K562 (cell line): Measurements from ENCODE around the gene TUBD1. TPM values are rescaled to one million over a fixed set of nuclear protein-coding genes. Genes with fewer than 3 reads are reported as not detected.

ENCODE experiments used
- ARID2 ChIP-seq: fragments of 450-650 bp; IDR thresholded peaks from 2 replicates; pipeline ENCODE4 v1.6.1; 2017; ENCODE audit warnings: antibody characterized with exemption, mild to moderate bottlenecking
- ATF7 ChIP-seq: fragments of 450-650 bp; IDR thresholded peaks from 2 replicates; pipeline ENCODE4 v1.7.1; 2014; ENCODE audit warnings: mild to moderate bottlenecking, moderate library complexity
- FOXA3 ChIP-seq, 2 experiments: fragments of 450-650 bp in 1 of 2; sonication (generic) in 1 of 2; formaldehyde crosslinking; IDR thresholded peaks in 1 of 2; conservative IDR thresholded peaks in 1 of 2; 2 replicates each; pipeline versions ENCODE4 v1.4.0 to v1.8.0; 2020 to 2022; ENCODE audit warnings: mild to moderate bottlenecking in 2 of 2, missing genetic modification reagents in 1 of 2
- HNRNPUL1 ChIP-seq: fragments of 200-400 bp; formaldehyde crosslinking; IDR thresholded peaks from 2 replicates; pipeline ENCODE4 v1.6.1; 2017; ENCODE audit warnings: low read length
- MECOM ChIP-seq: fragments of 250-450 bp; sonication (Bioruptor Pico); IDR thresholded peaks from 2 replicates; pipeline ENCODE4 v1.8.0; 2022; ENCODE audit warnings: inconsistent platforms
- MTA1 ChIP-seq: fragments of 450-650 bp; IDR thresholded peaks from 2 replicates; pipeline ENCODE4 v1.6.1; 2017; ENCODE audit warnings: borderline replicate concordance
- MTA3 ChIP-seq: fragments of 450-650 bp; formaldehyde crosslinking; IDR thresholded peaks from 2 replicates; pipeline ENCODE4 v1.6.1; 2017; ENCODE audit warnings: mild to moderate bottlenecking, borderline replicate concordance
- NCOA1 ChIP-seq: fragments of 450-650 bp; IDR thresholded peaks from 2 replicates; pipeline ENCODE4 v1.6.1; 2016; ENCODE audit warnings: low read depth
- NR0B1 ChIP-seq: fragments of 450-650 bp; IDR thresholded peaks from one replicate; pipeline ENCODE4 v1.6.1; 2018; ENCODE audit warnings: mild to moderate bottlenecking, moderate library complexity; ENCODE audit not compliant: partially characterized antibody
- PCBP2 ChIP-seq: fragments of 200-400 bp; formaldehyde crosslinking; IDR thresholded peaks from 2 replicates; pipeline ENCODE4 v1.6.1; 2018; ENCODE audit warnings: low read length, low read depth, mild to moderate bottlenecking, moderate library complexity; ENCODE audit not compliant: poor library complexity, severe bottlenecking
- PHF8 ChIP-seq: fragments of 200-600 bp; sonication (generic); IDR thresholded peaks from 2 replicates; pipeline ENCODE4 v1.6.1; 2012; ENCODE audit warnings: mixed run types, mild to moderate bottlenecking, inconsistent platforms, low read length, moderate library complexity, borderline replicate concordance
- ZBTB40 ChIP-seq, 2 experiments: fragments of 450-650 bp in 1 of 2; sonication (generic) in 1 of 2; formaldehyde crosslinking in 1 of 2; IDR thresholded peaks; 2 replicates each; pipeline versions ENCODE4 v1.7.1 to v1.9.0; 2016 to 2022; ENCODE audit warnings: inconsistent platforms in 1 of 2, mild to moderate bottlenecking in 1 of 2, missing genetic modification reagents in 1 of 2
- ZKSCAN3 ChIP-seq: fragments of 250-450 bp; sonication (Bioruptor Pico); IDR thresholded peaks from 2 replicates; pipeline ENCODE4 v1.4.0; 2020
- ZNF717 ChIP-seq: fragments of 250-450 bp; sonication (Bioruptor Pico); IDR thresholded peaks from 2 replicates; pipeline ENCODE4 v1.5.0; 2021
- ZNF76 ChIP-seq: fragments of 250-450 bp; sonication (Bioruptor Pico); IDR thresholded peaks from 2 replicates; pipeline ENCODE4 v1.4.0; 2020; ENCODE audit warnings: mild to moderate bottlenecking, moderate library complexity, borderline replicate concordance
- ZNF77 ChIP-seq: fragments of 250-450 bp; sonication (Bioruptor Pico); IDR thresholded peaks from 2 replicates; pipeline ENCODE4 v1.5.0; 2020
- polyA plus RNA-seq, 8 experiments: library from polyadenylated mRNA; depleted of rRNA in 4 of 8; stranded (reverse) in 5 of 8; unstranded in 3 of 8; fragments of >200 nt; fragmentation: Nextera tagmentation in 2 of 8; fragmentation: Illumina TruSeq in 1 of 8; extraction: Ambion mirVana in 2 of 8; extraction: Trizol in 1 of 8; gene quantifications; 2 replicates each; pipeline versions ENCODE4 v1.2.1 to v1.2.3, GENCODE V29; 2011 to 2014; ENCODE audit warnings: inconsistent platforms in 1 of 8, missing spikeins in 1 of 8
- total RNA-seq, 7 experiments: library from RNA; depleted of rRNA in 6 of 7; stranded (reverse); fragments of >200 nt in 6 of 7; fragmentation: Illumina TruSeq in 2 of 7; extraction: Trizol in 2 of 7; gene quantifications; 2 replicates each; pipeline versions ENCODE4 v1.2.1 to v1.2.3, GENCODE V29; 2011 to 2021; ENCODE audit warnings: low replicate concordance in 1 of 7
- TF ChIP-seq, protein P1 (sequence below): fragments of 250-450 bp; sonication (Bioruptor Pico); IDR thresholded peaks from 2 replicates; pipeline ENCODE4 v1.5.0; 2021

Gene TUBD1
- total and polyA plus RNA-seq, 9 of the 15 experiments (the other 6 are each of a cell fraction or from before 2014, with no cell fraction given): 10.8 to 35.3 (median 17.9) TPM

DNA sequence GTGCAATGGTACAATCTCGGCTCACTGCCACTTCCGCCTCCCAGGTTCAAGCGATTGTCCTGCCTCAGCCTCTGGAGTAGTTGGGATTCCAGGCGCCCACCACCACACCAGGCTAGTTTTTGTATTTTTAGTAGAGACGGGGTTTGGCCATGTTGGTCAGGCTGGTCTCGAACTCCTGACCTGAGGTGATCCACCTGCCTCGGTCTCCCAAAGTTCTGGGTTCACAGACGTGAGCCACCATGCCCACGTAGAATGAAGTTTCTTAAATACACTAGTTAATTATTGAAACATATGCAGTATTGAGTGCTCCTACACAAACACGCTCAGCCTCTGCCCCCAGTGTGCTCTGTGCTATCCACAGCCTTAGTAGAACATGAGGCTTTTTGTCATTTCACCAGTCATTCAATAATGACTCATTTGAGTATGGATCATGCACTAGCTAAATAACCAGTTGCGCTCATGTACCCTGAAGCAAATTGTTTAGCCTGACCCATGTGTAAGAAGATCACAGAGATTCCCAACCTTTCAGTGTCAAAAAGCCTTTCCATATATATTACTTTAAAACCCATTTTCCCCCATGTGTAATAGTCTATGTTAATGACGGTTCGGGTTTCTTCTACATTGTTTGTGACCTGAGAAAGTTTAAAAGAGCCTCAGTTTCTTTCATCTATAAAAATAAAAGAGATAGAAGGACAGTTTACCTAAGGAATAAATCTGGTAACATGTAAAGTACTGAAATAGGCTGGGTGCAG lies 49.7 kb downstream of the TUBD1 start (continued):
- TF ChIP-seq ZBTB40 (IDR thresholded peaks at IDR 0.05) (no peak), ZBTB40 (CRISPR knock-in tag; IDR thresholded peaks at IDR 0.05) (no peak), MTA3 (peak; percentile 80), HNRNPUL1 (no peak), PCBP2 (no peak), ARID2 (no peak), ATF7 (no peak), NR0B1 (no peak), MTA1 (no peak), ZNF76 (CRISPR knock-in tag) (no peak), NCOA1 (no peak), PHF8 (no peak), ZKSCAN3 (CRISPR knock-in tag) (no peak), MECOM (CRISPR knock-in tag) (no peak), FOXA3 (CRISPR knock-in tag; conservative IDR thresholded peaks at IDR 0.05 in 1 of 2, IDR thresholded peaks at IDR 0.05 in 1 of 2) (peak in 1 of 2 experiments; percentile 26; a peak in 3 of 4 replicates), ZNF77 (CRISPR knock-in tag) (peak; percentile 86; the same call in 1 of the 2 replicates), ZNF717 (CRISPR knock-in tag) (peak; percentile 97)
- TF ChIP-seq, protein P1, sequence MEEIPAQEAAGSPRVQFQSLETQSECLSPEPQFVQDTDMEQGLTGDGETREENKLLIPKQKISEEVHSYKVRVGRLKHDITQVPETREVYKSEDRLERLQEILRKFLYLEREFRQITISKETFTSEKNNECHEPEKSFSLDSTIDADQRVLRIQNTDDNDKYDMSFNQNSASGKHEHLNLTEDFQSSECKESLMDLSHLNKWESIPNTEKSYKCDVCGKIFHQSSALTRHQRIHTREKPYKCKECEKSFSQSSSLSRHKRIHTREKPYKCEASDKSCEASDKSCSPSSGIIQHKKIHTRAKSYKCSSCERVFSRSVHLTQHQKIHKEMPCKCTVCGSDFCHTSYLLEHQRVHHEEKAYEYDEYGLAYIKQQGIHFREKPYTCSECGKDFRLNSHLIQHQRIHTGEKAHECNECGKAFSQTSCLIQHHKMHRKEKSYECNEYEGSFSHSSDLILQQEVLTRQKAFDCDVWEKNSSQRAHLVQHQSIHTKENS (CRISPR knock-in tag): peak; percentile 76
